Glutamatergic neuron (in vitro differentiated cells): ENCODE data around the gene MAGI3. TPM values are rescaled to one million over a fixed set of nuclear protein-coding genes. Genes with fewer than 3 reads are reported as not detected.

ENCODE experiments used
- DNase-seq: peaks from one replicate; pipeline ENCODE4 v3.0.0; 2022
- H3K27ac Mint-ChIP-seq: one replicate; pipeline ENCODE4 v1.8.0; 2020; ENCODE audit warnings: mild to moderate bottlenecking, mixed read lengths, inconsistent platforms; ENCODE audit not compliant: unreplicated experiment
- H3K27me3 Mint-ChIP-seq: one replicate; pipeline ENCODE4 v1.8.0; 2020; ENCODE audit warnings: mild to moderate bottlenecking, moderate library complexity, mixed read lengths, inconsistent platforms; ENCODE audit not compliant: unreplicated experiment
- H3K36me3 Mint-ChIP-seq: one replicate; pipeline ENCODE4 v1.8.0; 2020; ENCODE audit warnings: mild to moderate bottlenecking, mixed read lengths, inconsistent platforms; ENCODE audit not compliant: unreplicated experiment
- H3K4me1 Mint-ChIP-seq: one replicate; pipeline ENCODE4 v1.8.0; 2020; ENCODE audit warnings: mild to moderate bottlenecking, low read depth, mixed read lengths, inconsistent platforms; ENCODE audit not compliant: unreplicated experiment
- H3K4me3 Mint-ChIP-seq: one replicate; pipeline ENCODE4 v1.8.0; 2020; ENCODE audit warnings: mild to moderate bottlenecking, mixed read lengths, inconsistent platforms; ENCODE audit not compliant: unreplicated experiment
- H3K9me3 Mint-ChIP-seq: one replicate; pipeline ENCODE4 v1.8.0; 2020; ENCODE audit warnings: mild to moderate bottlenecking, moderate library complexity, mixed read lengths, inconsistent platforms; ENCODE audit not compliant: unreplicated experiment
- CTCF ChIP-seq: fragments of 200-600 bp; sonication (generic); IDR thresholded peaks from one replicate; pipeline ENCODE4 v1.5.0; 2021; ENCODE audit not compliant: partially characterized antibody, unreplicated experiment
- total RNA-seq: library from RNA; stranded (reverse); fragmentation: NEBNext Ultra II Directional; extraction: Animal tissue kit (Norgen Biotek cat#: 25700); gene quantifications from one replicate; pipeline ENCODE4 v1.2.1, GENCODE V29; 2021; ENCODE audit not compliant: unreplicated experiment

The MAGI3 gene
- total RNA-seq, 1 donor from 2014 or later, result 26.3 TPM

GRCh38 chr1:113670650-113671049, 280.3 kb downstream of the MAGI3 start:
- no peak for DNase-seq
- Mint-ChIP-seq H3K4me1 (no peaks in the 10 kb centered on the region), H3K36me3 (peaks cover 18% of the 10 kb centered on the region), H3K4me3 (no peak overlapping the region), H3K27me3 (peaks cover 4% of the 10 kb centered on the region), H3K27ac (no peak overlapping the region), H3K9me3 (peaks cover 5% of the 10 kb centered on the region)
- TF ChIP-seq CTCF, result no peak

GRCh38 chr1:113672491-113672890, 282.2 kb downstream of the MAGI3 start:
- Mint-ChIP-seq H3K36me3 (peaks cover 8% of the 10 kb centered on the region), H3K27ac (no peak overlapping the region)
- no peak for DNase-seq

GRCh38 chr1:113674591-113674990, 284.3 kb downstream of the MAGI3 start:
- peaks cover 3% of the 10 kb centered on the region for H3K9me3 Mint-ChIP-seq

More at GRCh38 chr1:113672491-113672890, 282.2 kb downstream of the MAGI3 start:
- no peaks in the 10 kb centered on the region for H3K4me1 Mint-ChIP-seq
- H3K27me3 Mint-ChIP-seq, result peaks cover 4% of the 10 kb centered on the region
- no peak overlapping the region for H3K4me3 Mint-ChIP-seq
- H3K9me3 Mint-ChIP-seq, result peaks cover 5% of the 10 kb centered on the region
- no peak for TF ChIP-seq CTCF

GRCh38 chr1:113675302-113675701, 285.0 kb downstream of the MAGI3 start:
- H3K4me1 Mint-ChIP-seq, result no peaks in the 10 kb centered on the region
- H3K27me3 Mint-ChIP-seq, result peaks cover 2% of the 10 kb centered on the region
- H3K27ac Mint-ChIP-seq, result no peak overlapping the region
- peaks cover 4% of the 10 kb centered on the region for H3K36me3 Mint-ChIP-seq
- peaks cover 3% of the 10 kb centered on the region for H3K9me3 Mint-ChIP-seq
- no peak overlapping the region for H3K4me3 Mint-ChIP-seq
- no peak for TF ChIP-seq CTCF
- DNase-seq, result no peak

More at GRCh38 chr1:113674591-113674990, 284.3 kb downstream of the MAGI3 start:
- Mint-ChIP-seq H3K4me3 (no peak overlapping the region), H3K4me1 (no peaks in the 10 kb centered on the region), H3K36me3 (peaks cover 4% of the 10 kb centered on the region), H3K27me3 (peaks cover 2% of the 10 kb centered on the region), H3K27ac (no peak overlapping the region)
- no peak for DNase-seq
- no peak for TF ChIP-seq CTCF

- no peaks in the 10 kb centered on the region for H3K4me1 Mint-ChIP-seq
- H3K27ac Mint-ChIP-seq, result no peak overlapping the region
- TF ChIP-seq CTCF, result no peak
- peaks cover 2% of the 10 kb centered on the region for H3K27me3 Mint-ChIP-seq
- peaks cover 4% of the 10 kb centered on the region for H3K36me3 Mint-ChIP-seq
- H3K4me3 Mint-ChIP-seq, result no peak overlapping the region
- H3K9me3 Mint-ChIP-seq, result peaks cover 5% of the 10 kb centered on the region
- no peak for DNase-seq
Measured at GRCh38 chr1:113676524-113676923, 286.2 kb downstream of the MAGI3 start.
